AG10803 (cell line): ENCODE results near the gene PNPO.

Experiments used
- DNase-seq: peaks from one replicate; pipeline ENCODE4 v3.0.0; 2010; ENCODE audit warnings: low read depth
- H3K4me3 ChIP-seq: 2 replicates; pipeline ENCODE4 v1.5.1; 2011; ENCODE audit warnings: mild to moderate bottlenecking, low read length, control low read depth
- CTCF ChIP-seq: conservative IDR thresholded peaks from 2 replicates; pipeline ENCODE4 v1.5.1; 2011; ENCODE audit warnings: mild to moderate bottlenecking, low read length, control low read depth, inconsistent platforms

Gene PNPO

GRCh38 chr17:47959825-47960655 lies 18.7 kb downstream of the PNPO start:
- DNase-seq, result no peak
- no peak for TF ChIP-seq CTCF
- H3K4me3 ChIP-seq, result no peak overlapping the region

GRCh38 chr17:47961406-47961805 lies 20.0 kb downstream of the PNPO start:
- no peak for TF ChIP-seq CTCF
- H3K4me3 ChIP-seq, result no peak overlapping the region
- no peak for DNase-seq

GRCh38 chr17:47962901-47963300 lies 21.5 kb downstream of the PNPO start:
- no peak for TF ChIP-seq CTCF

GRCh38 chr17:47964856-47965255 lies 23.5 kb downstream of the PNPO start:
- no peak overlapping the region for H3K4me3 ChIP-seq
- DNase-seq, result no peak
- TF ChIP-seq CTCF, result no peak

More at GRCh38 chr17:47962901-47963300, 21.5 kb downstream of the PNPO start:
- H3K4me3 ChIP-seq, result no peak overlapping the region
- no peak for DNase-seq

GRCh38 chr17:47966079-47966519 lies 24.7 kb downstream of the PNPO start:
- TF ChIP-seq CTCF, result no peak
- no peak for DNase-seq

GRCh38 chr17:47967607-47968252 lies 26.4 kb downstream of the PNPO start:
- no peak for TF ChIP-seq CTCF
- peak; percentile 78 for DNase-seq
- no peak overlapping the region for H3K4me3 ChIP-seq

More at GRCh38 chr17:47966079-47966519, 24.7 kb downstream of the PNPO start:
- H3K4me3 ChIP-seq, result no peak overlapping the region

DNA sequence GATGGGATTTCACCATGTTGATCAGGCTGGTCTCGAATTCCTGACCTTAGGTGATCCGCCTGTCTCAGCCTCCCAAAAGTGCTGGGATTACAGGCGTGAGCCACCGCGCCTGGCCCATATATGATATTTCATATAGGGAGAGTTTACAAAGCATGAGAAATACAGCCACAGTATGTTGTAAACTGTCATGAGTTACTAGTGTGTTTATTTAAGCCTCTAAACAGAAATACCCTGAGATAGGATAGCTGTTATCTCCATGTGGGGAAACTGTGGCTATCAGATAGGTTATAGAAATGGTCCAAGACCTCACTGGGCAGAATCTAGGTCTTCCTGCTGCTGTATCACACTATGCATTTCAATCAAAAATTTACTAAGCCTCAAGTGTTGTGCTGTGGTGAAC lies 27.5 kb downstream of the PNPO start:
- no peak for DNase-seq
- no peak overlapping the region for H3K4me3 ChIP-seq
- TF ChIP-seq CTCF, result no peak
